A549 (cell line): Measurements from ENCODE around the gene UBE3B. TPM values are rescaled to one million over a fixed set of nuclear protein-coding genes. Genes with fewer than 3 reads are reported as not detected.

Source experiments
- ATAC-seq, 2 experiments: fragments of 200-7000 bp in 1 of 2; fragments of >200 bp in 1 of 2; cut with Nextera tagmentation in 1 of 2; cut with Tn5 transposase in 1 of 2; 3 replicates each; pipeline versions ENCODE4 v1.8.0 to v1.9.1; 2018 to 2020; ENCODE audit warnings: mild to moderate bottlenecking in 1 of 2, moderate library complexity in 1 of 2
- CTCF ChIA-PET: fragments of 300-600 bp; sonication (Branson Sonifier 250); formaldehyde crosslinking; extraction: SDS; loops from one replicate; lab custom pipeline; 2021; ENCODE audit warnings: antibody characterized with exemption, inconsistent platforms; lab: Yijun Ruan, JAX
- POLR2A ChIA-PET: fragments of 350-600 bp; formaldehyde crosslinking; extraction: SDS; loops from one replicate; lab custom pipeline; 2021; ENCODE audit warnings: antibody characterized with exemption, inconsistent platforms; lab: Yijun Ruan, JAX
- DNase-seq, 2 experiments: peaks; one replicate each; pipeline versions ENCODE4 v3.0.0 to v3.0.0-alpha.2; 2011 to 2016; ENCODE audit warnings: low read depth in 1 of 2, low spot score in 1 of 2
- FAIRE-seq: peaks from 2 replicates; lab custom pipeline; 2011; peaks lifted over from hg19 to GRCh38; lab: Jason Lieb, UNC
- H3K27ac ChIP-seq, 2 experiments: fragments of >200 bp; sonication (Bioruptor Twin); formaldehyde crosslinking; 3 replicates each; pipeline ENCODE4 v1.5.1; 2016 to 2017
- H3K4me1 ChIP-seq: fragments of >200 bp; sonication (Bioruptor Twin); formaldehyde crosslinking; 3 replicates; pipeline ENCODE4 v1.6.1; 2016
- H3K4me2 ChIP-seq: fragments of >200 bp; sonication (Bioruptor Twin); formaldehyde crosslinking; 3 replicates; pipeline ENCODE4 v1.6.1; 2016
- H3K4me3 ChIP-seq: fragments of >200 bp; sonication (Bioruptor Twin); formaldehyde crosslinking; 3 replicates; pipeline ENCODE4 v1.5.1; 2016
- H3K9me3 ChIP-seq: fragments of >200 bp; sonication (Bioruptor Twin); formaldehyde crosslinking; 3 replicates; pipeline ENCODE4 v1.6.1; 2016
- BCL3 ChIP-seq: fragments of >200 bp; sonication (Bioruptor Twin); formaldehyde crosslinking; IDR thresholded peaks from 3 replicates; pipeline ENCODE4 v1.6.1; 2016
- CTCF ChIP-seq: fragments of >200 bp; sonication (Bioruptor Twin); formaldehyde crosslinking; IDR thresholded peaks from 3 replicates; pipeline ENCODE4 v1.5.1; 2016
- EHMT2 ChIP-seq: fragments of 200-600 bp; sonication (generic); IDR thresholded peaks from 2 replicates; pipeline ENCODE4 v1.6.1; 2016; ENCODE audit warnings: antibody characterized with exemption, low read depth, mild to moderate bottlenecking, moderate library complexity
- HES2 ChIP-seq: fragments of >200 bp; sonication (Bioruptor Twin); formaldehyde crosslinking; IDR thresholded peaks from 2 replicates; pipeline ENCODE4 v1.6.1; 2016
- JUN ChIP-seq, 2 experiments: fragments of >200 bp; sonication (Bioruptor Twin); formaldehyde crosslinking; IDR thresholded peaks; 2 replicates in 1 of 2; 3 replicates in 1 of 2; pipeline ENCODE4 v1.6.1; 2016 to 2017
- NFE2L2 ChIP-seq: fragments of 150-350 bp; conservative IDR thresholded peaks from 2 replicates; pipeline ENCODE4 v1.6.1; 2014; ENCODE audit warnings: low read length
- RAD21 ChIP-seq, 2 experiments: fragments of >200 bp in 1 of 2; sonication (Bioruptor Twin) in 1 of 2; formaldehyde crosslinking in 1 of 2; IDR thresholded peaks in 1 of 2; conservative IDR thresholded peaks in 1 of 2; 2 replicates in 1 of 2; 3 replicates in 1 of 2; pipeline ENCODE4 v1.6.1; 2012 to 2018; ENCODE audit warnings: inconsistent platforms in 1 of 2
- RARB ChIP-seq: fragments of 250-450 bp; sonication (Bioruptor Pico); IDR thresholded peaks from 2 replicates; pipeline ENCODE4 v1.8.0; 2021; ENCODE audit warnings: mild to moderate bottlenecking, moderate library complexity
- RNF2 ChIP-seq: fragments of 200-600 bp; sonication (generic); IDR thresholded peaks from 2 replicates; pipeline ENCODE4 v1.6.1; 2016; ENCODE audit warnings: low read depth, mild to moderate bottlenecking, antibody characterized with exemption, moderate library complexity, borderline replicate concordance
- SREBF2 ChIP-seq: fragments of 450-650 bp; IDR thresholded peaks from 2 replicates; pipeline ENCODE4 v1.6.1; 2014; ENCODE audit warnings: mild to moderate bottlenecking, moderate library complexity
- WGBS: methylation state at CpG from one replicate; pipeline ENCODE4 v1.1.6; 2017; ENCODE audit errors: missing lambda C conversion rate; 5-methylcytosine and 5-hydroxymethylcytosine counted together
- polyA plus RNA-seq, 4 experiments: library from polyadenylated mRNA; depleted of rRNA in 3 of 4; stranded (reverse); fragments of >200 nt; fragmentation: RNase III in 1 of 4; extraction: RNeasy Plus Mini Kit Qiagen cat#74134 plus additional on column Dnase treatment in 1 of 4; gene quantifications; 2 replicates in 3 of 4; 3 replicates in 1 of 4; pipeline ENCODE4 v1.2.3, GENCODE V29; 2011 to 2017

Gene UBE3B
- polyA plus RNA-seq, 2 of the 4 experiments (the other 2 are of a cell fraction): 14.0 to 38.0 TPM

DNA sequence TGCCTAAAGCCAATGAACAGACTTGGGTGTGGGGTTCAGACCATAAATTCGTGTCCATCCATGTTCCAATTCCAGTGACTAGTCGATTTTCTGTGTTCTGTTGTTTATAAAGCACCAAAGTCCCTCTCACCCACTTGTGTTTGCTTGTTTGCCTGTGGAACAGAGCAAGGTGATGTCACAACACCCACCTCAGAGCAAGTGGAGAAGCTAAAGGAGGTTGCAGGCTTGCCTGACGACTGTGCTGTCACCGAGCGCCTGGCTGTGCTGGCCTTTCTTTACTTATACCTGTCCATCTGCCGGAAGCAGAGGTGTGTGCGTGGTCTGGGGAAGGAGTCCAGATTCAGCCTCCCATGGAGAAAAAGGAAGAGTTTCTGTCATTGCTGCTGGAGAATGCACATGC, 102.2 kb downstream of the UBE3B start (continued):
- TF ChIP-seq BCL3: no peak
- TF ChIP-seq, all 56 proteins: peak for 0

DNA sequence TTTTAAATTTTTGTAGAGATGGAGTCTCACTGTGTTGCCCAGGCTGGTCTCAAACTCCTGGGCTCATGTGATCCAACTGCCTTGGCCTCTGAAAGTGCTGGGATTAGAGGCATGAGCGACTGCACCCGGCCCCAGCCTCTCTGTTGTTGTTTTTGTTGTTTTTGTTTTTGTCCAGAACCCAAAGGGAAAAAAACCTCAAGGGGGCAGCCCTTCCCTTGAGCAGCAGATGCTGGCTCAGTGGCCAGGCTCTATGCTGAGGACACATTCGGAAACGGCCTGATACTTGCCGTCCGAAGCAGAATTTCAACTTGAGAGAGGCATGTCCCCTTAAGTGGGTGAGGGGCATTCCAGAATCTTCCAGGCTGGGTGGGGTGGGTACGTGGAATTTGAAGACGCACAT, 102.8 kb downstream of the UBE3B start:
- no peaks in the 10 kb centered on the region for H3K4me1 ChIP-seq
- 84% methylated on average over 8 of the region's 8 CpGs for WGBS
- TF ChIP-seq BCL3 (no peak), RAD21 (conservative IDR thresholded peaks at IDR 0.05 in 1 of 2, IDR thresholded peaks at IDR 0.05 in 1 of 2) (peak in 1 of 2 experiments; percentile 24; a peak in 2 of 5 replicates)
- no peaks in the 10 kb centered on the region for H3K9me3 ChIP-seq
- H3K4me3 ChIP-seq: no peak overlapping the region
- no peak for DNase-seq
- no peak overlapping the region for H3K27ac ChIP-seq
- H3K4me2 ChIP-seq: no peak overlapping the region
- no peak for ATAC-seq
- ChIA-PET CTCF (interaction anchor here (10.5 kb wide), 1 partner anchor 16 kb away, joined by 123 read pairs; no protein-coding TSS in a partner anchor), POLR2A (no interaction called here)
- FAIRE-seq: no peak

- CTCF ChIA-PET: interaction anchor here (1.4 to 10.5 kb wide), 2 partner anchors 16 to 194 kb away, joined by 6 to 123 read pairs; no protein-coding TSS in a partner anchor
- no peak overlapping the region for H3K27ac ChIP-seq
- 90% methylated on average over 13 of the region's 13 CpGs for WGBS
- POLR2A ChIA-PET: no interaction called here
- no peak for ATAC-seq
- H3K4me3 ChIP-seq: no peak overlapping the region
- H3K4me1 ChIP-seq: no peaks in the 10 kb centered on the region
- FAIRE-seq: no peak
- no peak for DNase-seq
- H3K4me2 ChIP-seq: no peak overlapping the region
- TF ChIP-seq CTCF (no peak), RARB (CRISPR knock-in tag) (no peak), NFE2L2 (no peak), RNF2 (no peak), SREBF2 (no peak), EHMT2 (no peak)
- no peaks in the 10 kb centered on the region for H3K9me3 ChIP-seq
These were observed 103.4 kb downstream of the UBE3B start for GRCh38 chr12:109580684-109581333.

GRCh38 chr12:109581334-109581691, 103.9 kb downstream of the UBE3B start:
- DNase-seq: no peak
- Histone ChIP-seq H3K4me2 (no peak overlapping the region), H3K4me1 (peaks cover 3% of the 10 kb centered on the region; the same call in 2 of the 3 replicates), H3K9me3 (no peaks in the 10 kb centered on the region), H3K4me3 (no peak overlapping the region), H3K27ac (no peak overlapping the region)
- no peak for TF ChIP-seq BCL3
- no peak for TF ChIP-seq JUN (IDR thresholded peaks at IDR 0.05)
- TF ChIP-seq HES2: no peak
- FAIRE-seq: no peak
- WGBS: 87% methylated on average over 7 of the region's 18 CpGs
- POLR2A ChIA-PET: no interaction called here
- no peak for ATAC-seq
- CTCF ChIA-PET: interaction anchor here (1.4 to 10.5 kb wide), 2 partner anchors 15 to 194 kb away, joined by 6 to 123 read pairs; no protein-coding TSS in a partner anchor
